Astrocyte (in vitro differentiated cells and primary cell): ENCODE measurements around the gene PTPN5. TPM values are rescaled to one million over a fixed set of nuclear protein-coding genes. Genes with fewer than 3 reads are reported as not detected.
A peak's percentile ranks its signal among the peaks of the same experiment; 100 is the strongest.

ENCODE experiments used
- DNase-seq: peaks from one replicate; pipeline ENCODE4 v3.0.0-alpha.2; 2010; ENCODE audit warnings: low read depth
- FAIRE-seq: peaks from 2 replicates; lab custom pipeline; 2011; peaks lifted over from hg19 to GRCh38; lab: Jason Lieb, UNC
- H2AFZ ChIP-seq: 2 replicates; pipeline ENCODE4 v1.6.0; 2012; ENCODE audit warnings: low read depth, low read length, inconsistent platforms
- H3K27ac ChIP-seq: 2 replicates; pipeline ENCODE4 v1.5.1; 2011; ENCODE audit warnings: low read depth, low read length, inconsistent platforms
- H3K27me3 ChIP-seq: 2 replicates; pipeline ENCODE4 v1.6.0; 2011; ENCODE audit warnings: low read length, inconsistent platforms; ENCODE audit not compliant: insufficient read depth
- H3K36me3 ChIP-seq: 2 replicates; pipeline ENCODE4 v1.5.1; 2011; ENCODE audit warnings: low read length, inconsistent platforms; ENCODE audit not compliant: insufficient read depth
- H3K4me1 ChIP-seq: 2 replicates; pipeline ENCODE4 v1.5.1; 2011; ENCODE audit warnings: low read length, inconsistent platforms; ENCODE audit not compliant: insufficient read depth
- H3K4me2 ChIP-seq: 2 replicates; pipeline ENCODE4 v1.6.0; 2012; ENCODE audit warnings: low read length, inconsistent platforms
- H3K4me3 ChIP-seq: 2 replicates; pipeline ENCODE4 v1.5.1; 2011; ENCODE audit warnings: low read depth, mild to moderate bottlenecking, low read length, inconsistent platforms; ENCODE audit not compliant: insufficient read depth
- H3K79me2 ChIP-seq: 2 replicates; pipeline ENCODE4 v1.6.0; 2012; ENCODE audit warnings: mild to moderate bottlenecking, low read length, inconsistent platforms; ENCODE audit not compliant: insufficient read depth
- H3K9ac ChIP-seq: 2 replicates; pipeline ENCODE4 v1.6.0; 2012; ENCODE audit warnings: mild to moderate bottlenecking, low read length, inconsistent platforms
- H3K9me3 ChIP-seq: 2 replicates; pipeline ENCODE4 v1.5.1; 2012; ENCODE audit warnings: low read depth, mild to moderate bottlenecking, low read length, inconsistent platforms; ENCODE audit not compliant: insufficient read depth
- H4K20me1 ChIP-seq: 2 replicates; pipeline ENCODE4 v1.6.0; 2012; ENCODE audit warnings: low read length, inconsistent platforms; ENCODE audit not compliant: insufficient read depth
- H3K27ac Mint-ChIP-seq: one replicate; pipeline ENCODE4 v1.8.0; 2021; ENCODE audit warnings: mild to moderate bottlenecking, mixed read lengths; ENCODE audit not compliant: unreplicated experiment
- H3K27me3 Mint-ChIP-seq: one replicate; pipeline ENCODE4 v1.8.0; 2021; ENCODE audit warnings: low read depth, mixed read lengths; ENCODE audit not compliant: unreplicated experiment
- H3K36me3 Mint-ChIP-seq: one replicate; pipeline ENCODE4 v1.8.0; 2021; ENCODE audit warnings: low read depth, mixed read lengths; ENCODE audit not compliant: unreplicated experiment
- H3K4me1 Mint-ChIP-seq: one replicate; pipeline ENCODE4 v1.8.0; 2021; ENCODE audit warnings: low read depth, mixed read lengths; ENCODE audit not compliant: unreplicated experiment
- H3K4me3 Mint-ChIP-seq: one replicate; pipeline ENCODE4 v1.8.0; 2021; ENCODE audit warnings: mild to moderate bottlenecking, moderate library complexity, mixed read lengths; ENCODE audit not compliant: unreplicated experiment
- H3K9me3 Mint-ChIP-seq: one replicate; pipeline ENCODE4 v1.8.0; 2021; ENCODE audit warnings: mild to moderate bottlenecking, mixed read lengths; ENCODE audit not compliant: unreplicated experiment
- CTCF ChIP-seq: IDR thresholded peaks from 2 replicates; pipeline ENCODE4 v1.5.1; 2011; ENCODE audit warnings: low read depth, mild to moderate bottlenecking, inconsistent platforms, low read length, moderate library complexity; ENCODE audit not compliant: insufficient read depth
- EZH2 ChIP-seq: IDR thresholded peaks from 2 replicates; pipeline ENCODE4 v1.6.1; 2012; ENCODE audit warnings: mild to moderate bottlenecking, low read length, inconsistent platforms; ENCODE audit not compliant: insufficient read depth
- total RNA-seq: library from RNA; stranded (reverse); gene quantifications from 2 replicates; pipeline ENCODE4 v1.2.1, GENCODE V29; 2021

The PTPN5 gene
- total RNA-seq, 1 donor from 2014 or later = 0.07 TPM

DNA sequence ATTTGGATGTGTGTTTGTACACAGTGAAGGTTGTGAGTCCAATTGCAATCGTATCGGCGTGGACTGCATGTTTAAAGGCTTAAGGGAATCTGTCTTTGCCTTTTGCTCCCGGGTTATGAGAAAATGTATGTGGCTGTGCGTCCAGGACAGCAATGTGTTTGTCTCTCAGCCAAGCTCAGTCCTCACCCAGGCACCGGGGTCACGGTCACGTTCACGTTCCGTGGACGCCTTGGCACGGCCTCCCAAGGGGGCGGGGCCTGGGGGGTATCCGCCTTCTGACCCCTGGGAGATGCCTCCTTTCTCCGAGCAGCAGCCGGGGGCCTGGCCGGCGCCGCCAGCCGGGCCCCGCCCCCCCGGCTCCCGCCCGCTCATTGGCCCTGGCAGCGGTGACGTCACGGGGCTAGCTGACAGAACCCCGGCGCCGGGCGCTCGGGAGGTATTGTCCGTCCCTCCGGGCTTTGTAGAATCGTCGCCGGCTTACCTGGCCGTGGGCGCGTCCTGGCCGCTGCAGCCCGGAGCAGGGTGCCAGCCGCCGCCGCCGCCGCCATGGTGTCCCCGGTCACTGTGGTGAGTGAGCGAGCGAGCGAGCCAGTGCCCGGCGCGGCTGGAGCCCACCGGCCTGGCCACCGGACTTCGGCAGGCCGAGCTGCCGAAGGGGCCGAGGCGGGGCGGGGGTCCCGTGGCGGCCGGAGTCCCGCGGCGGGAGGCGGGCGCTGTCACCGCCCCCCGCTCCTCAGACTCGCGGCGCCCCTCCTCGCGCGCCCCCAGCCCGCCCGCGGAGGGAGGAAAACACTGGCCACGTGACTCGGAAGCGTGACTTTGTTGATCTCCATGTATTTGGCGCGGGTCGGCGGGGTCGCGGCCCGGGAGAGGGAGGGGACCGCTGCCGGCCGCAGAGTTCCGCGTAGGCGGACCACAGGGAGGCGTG lies 93.0 kb downstream of the PTPN5 start, which contains the start of gene TMEM86A:
TSS of gene TMEM86A (plus strand) at position 439 of the 928 bp plus-strand sequence. CDS start at position 547, 108 bp downstream.
- Mint-ChIP-seq H3K4me1 (peaks cover 38% of the 10 kb centered on the region), H3K4me3 (peak within 1 kb of the TSS; percentile 77), H3K9me3 (no peaks in the 10 kb centered on the region), H3K36me3 (peaks cover 9% of the 10 kb centered on the region), H3K27me3 (peaks cover 11% of the 10 kb centered on the region), H3K27ac (peak within 1 kb of the TSS; percentile 26)
- no peaks in the 10 kb centered on the region for H4K20me1 ChIP-seq
- H3K79me2 ChIP-seq = no peaks in the 10 kb centered on the region
- H2AFZ ChIP-seq = peak within 1 kb of the TSS; percentile 80
- H3K4me3 ChIP-seq = peak within 1 kb of the TSS; percentile 47
- no peaks in the 10 kb centered on the region for H3K36me3 ChIP-seq
- no peaks in the 10 kb centered on the region for H3K27me3 ChIP-seq
- peak within 1 kb of the TSS; percentile 82 for H3K4me2 ChIP-seq
- peaks cover 8% of the 10 kb centered on the region for H3K4me1 ChIP-seq
- DNase-seq = peak; percentile 33
- H3K27ac ChIP-seq = no peak within 1 kb of the TSS
- TF ChIP-seq EZH2 (no peak), CTCF (no peak)
- peak within 1 kb of the TSS; percentile 29 for H3K9ac ChIP-seq
- no peak for FAIRE-seq
- H3K9me3 ChIP-seq = no peaks in the 10 kb centered on the region

- peak overlapping the region; percentile 77 for H3K4me3 Mint-ChIP-seq
- FAIRE-seq (no peak), DNase-seq (no peak)
Observed at GRCh38 chr11:18697576-18697975, 94.0 kb downstream of the PTPN5 start.

More at GRCh38 chr11:18697576-18697975, 94.0 kb downstream of the PTPN5 start:
- H3K79me2 ChIP-seq = no peaks in the 10 kb centered on the region
- no peaks in the 10 kb centered on the region for H4K20me1 ChIP-seq
- Mint-ChIP-seq H3K36me3 (peaks cover 7% of the 10 kb centered on the region), H3K27ac (no peak overlapping the region), H3K4me1 (peaks cover 38% of the 10 kb centered on the region), H3K27me3 (peaks cover 9% of the 10 kb centered on the region), H3K9me3 (no peaks in the 10 kb centered on the region)
- no peak for TF ChIP-seq CTCF
- no peak for TF ChIP-seq EZH2
- peaks cover 8% of the 10 kb centered on the region for H3K4me1 ChIP-seq
- no peak overlapping the region for H3K9ac ChIP-seq
- H2AFZ ChIP-seq = peak overlapping the region; percentile 10
- H3K4me2 ChIP-seq = no peak overlapping the region
- no peaks in the 10 kb centered on the region for H3K36me3 ChIP-seq
- H3K9me3 ChIP-seq = no peaks in the 10 kb centered on the region
- no peaks in the 10 kb centered on the region for H3K27me3 ChIP-seq
- H3K4me3 ChIP-seq = no peak overlapping the region
- H3K27ac ChIP-seq = no peak overlapping the region
